Neural cell (in vitro differentiated cells): Measurements from ENCODE around the gene DUSP28. TPM values are rescaled to one million over a fixed set of nuclear protein-coding genes. Genes with fewer than 3 reads are reported as not detected.

Experiments used
- H2AFZ ChIP-seq: fragments of 200-600, 300-800 bp; sonication (generic), shearing (Covaris generic); 2 replicates; pipeline ENCODE4 v1.6.0; 2014; ENCODE audit warnings: low read depth, mild to moderate bottlenecking, antibody characterized with exemption, low read length, moderate library complexity
- H3F3A ChIP-seq: fragments of 200-600 bp; shearing (Covaris generic); 2 replicates; pipeline ENCODE4 v1.6.1; 2016; ENCODE audit warnings: mild to moderate bottlenecking, moderate library complexity, mixed read lengths, antibody characterized with exemption, low read length; ENCODE audit not compliant: insufficient read depth, poor library complexity, severe bottlenecking
- H3K27ac ChIP-seq: fragments of 200-600, 300-800 bp; sonication (generic), shearing (Covaris generic); 2 replicates; pipeline ENCODE4 v1.5.1; 2014; ENCODE audit warnings: mild to moderate bottlenecking, low read length, moderate library complexity
- H3K27me3 ChIP-seq: fragments of 300-800, 200-600 bp; sonication (generic), shearing (Covaris generic); 2 replicates; pipeline ENCODE4 v1.6.0; 2014; ENCODE audit warnings: mild to moderate bottlenecking, low read depth, low read length, moderate library complexity; ENCODE audit not compliant: insufficient read depth
- H3K36me3 ChIP-seq: fragments of 300-800, 200-600 bp; sonication (generic), shearing (Covaris generic); 2 replicates; pipeline ENCODE4 v1.5.1; 2014; ENCODE audit warnings: mild to moderate bottlenecking, antibody characterized with exemption, low read length, moderate library complexity; ENCODE audit not compliant: insufficient read depth
- H3K4me2 ChIP-seq: fragments of 300-800, 200-600 bp; sonication (generic), shearing (Covaris generic); 2 replicates; pipeline ENCODE4 v1.6.0; 2014; ENCODE audit warnings: mild to moderate bottlenecking, low read length
- H3K4me3 ChIP-seq: fragments of 300-800, 200-600 bp; sonication (generic), shearing (Covaris generic); 2 replicates; pipeline ENCODE4 v1.5.1; 2014; ENCODE audit warnings: mild to moderate bottlenecking, low read length, moderate library complexity
- H3K79me2 ChIP-seq: fragments of 200-600 bp; shearing (Covaris generic); replicated peaks from 2 replicates; pipeline ENCODE4 v1.6.0; 2014; ENCODE audit warnings: mild to moderate bottlenecking, low read length, moderate library complexity; ENCODE audit not compliant: insufficient read depth
- H3K9ac ChIP-seq: fragments of 300-800, 200-600 bp; sonication (generic), shearing (Covaris generic); 2 replicates; pipeline ENCODE4 v1.6.1; 2016; ENCODE audit warnings: mild to moderate bottlenecking, low read length, mixed read lengths
- H3K9me2 ChIP-seq: fragments of 200-600 bp; shearing (Covaris generic); 2 replicates; pipeline ENCODE4 v1.6.1; 2016; ENCODE audit warnings: mild to moderate bottlenecking, low read length, mixed read lengths; ENCODE audit not compliant: insufficient read depth
- H3K9me3 ChIP-seq: fragments of 200-600, 300-800 bp; sonication (generic), shearing (Covaris generic); 2 replicates; pipeline ENCODE4 v1.6.1; 2016; ENCODE audit warnings: mild to moderate bottlenecking, mixed run types, low read length, moderate library complexity, mixed read lengths
- H4K20me1 ChIP-seq: fragments of 200-600 bp; shearing (Covaris generic); 2 replicates; pipeline ENCODE4 v1.6.1; 2016; ENCODE audit warnings: mild to moderate bottlenecking, mixed run types; ENCODE audit not compliant: insufficient read depth
- CTCF ChIP-seq: fragments of 450-650 bp; IDR thresholded peaks from 2 replicates; pipeline ENCODE4 v1.5.1; 2014; ENCODE audit warnings: antibody characterized with exemption, mild to moderate bottlenecking, moderate library complexity; ENCODE audit not compliant: poor library complexity, severe bottlenecking
- EP300 ChIP-seq: fragments of 450-650 bp; conservative IDR thresholded peaks from 2 replicates; pipeline ENCODE4 v1.6.1; 2014; ENCODE audit warnings: antibody characterized with exemption, mild to moderate bottlenecking, moderate library complexity; ENCODE audit not compliant: poor library complexity, severe bottlenecking
- EZH2 ChIP-seq: fragments of 200-600, 300-800 bp; shearing (Covaris generic), sonication (generic); IDR thresholded peaks from 2 replicates; pipeline ENCODE4 v1.6.1; 2014; ENCODE audit warnings: antibody characterized with exemption, low read length, borderline replicate concordance, mild to moderate bottlenecking; ENCODE audit not compliant: insufficient read depth, poor library complexity, severe bottlenecking
- MXI1 ChIP-seq: fragments of 450-650 bp; conservative IDR thresholded peaks from 2 replicates; pipeline ENCODE4 v1.6.1; 2014; ENCODE audit warnings: antibody characterized with exemption, mild to moderate bottlenecking; ENCODE audit not compliant: poor library complexity, severe bottlenecking
- POLR2AphosphoS5 ChIP-seq: IDR thresholded peaks from 2 replicates; pipeline ENCODE4 v1.6.1; 2012
- RAD21 ChIP-seq: fragments of 450-650 bp; conservative IDR thresholded peaks from 2 replicates; pipeline ENCODE4 v1.6.1; 2014; ENCODE audit warnings: antibody characterized with exemption, mild to moderate bottlenecking, moderate library complexity
- REST ChIP-seq: IDR thresholded peaks from 2 replicates; pipeline ENCODE4 v1.6.1; 2012; ENCODE audit warnings: borderline replicate concordance
- SMC3 ChIP-seq: fragments of 450-650 bp; conservative IDR thresholded peaks from 2 replicates; pipeline ENCODE4 v1.6.1; 2014; ENCODE audit warnings: antibody characterized with exemption, mild to moderate bottlenecking, moderate library complexity; ENCODE audit not compliant: poor library complexity
- TAF1 ChIP-seq: IDR thresholded peaks from 2 replicates; pipeline ENCODE4 v1.6.1; 2012; ENCODE audit warnings: low read depth
- polyA plus RNA-seq: library from polyadenylated mRNA; depleted of rRNA; stranded (reverse); fragments of >200 nt; gene quantifications from 2 replicates; pipeline ENCODE4 v1.2.3, GENCODE V29; 2014

DUSP28 gene
- polyA plus RNA-seq, 1 donor from 2014 or later = 26.6 TPM

GRCh38 chr2:240517342-240517741 lies 42.8 kb upstream of the DUSP28 start:
- Histone ChIP-seq H3K36me3 (no peaks in the 10 kb centered on the region), H3K27ac (no peak overlapping the region), H3K79me2 (no peaks in the 10 kb centered on the region), H3F3A (no peaks in the 10 kb centered on the region), H3K4me3 (no peak overlapping the region), H3K9me3 (no peaks in the 10 kb centered on the region), H4K20me1 (no peaks in the 10 kb centered on the region), H3K4me2 (no peak overlapping the region), H2AFZ (no peak overlapping the region), H3K27me3 (peaks cover 11% of the 10 kb centered on the region), H3K9ac (no peak overlapping the region), H3K9me2 (no peaks in the 10 kb centered on the region)
- TF ChIP-seq RAD21 (no peak), REST (no peak), SMC3 (no peak), POLR2AphosphoS5 (no peak), CTCF (no peak), EZH2 (no peak), TAF1 (no peak), MXI1 (no peak), EP300 (no peak)

- no peaks in the 10 kb centered on the region for H3K36me3 ChIP-seq
- no peak for TF ChIP-seq MXI1
- no peak for TF ChIP-seq POLR2AphosphoS5
- no peak for TF ChIP-seq TAF1
- TF ChIP-seq RAD21 = no peak
- no peak for TF ChIP-seq CTCF
- TF ChIP-seq EP300 = no peak
- no peak for TF ChIP-seq REST
- no peak for TF ChIP-seq SMC3
- no peak for TF ChIP-seq EZH2
- no peak overlapping the region for H3K9ac ChIP-seq
- no peaks in the 10 kb centered on the region for H3F3A ChIP-seq
- no peaks in the 10 kb centered on the region for H3K79me2 ChIP-seq
- no peak overlapping the region for H3K27ac ChIP-seq
- no peak overlapping the region for H3K4me3 ChIP-seq
- H3K9me3 ChIP-seq = peaks cover 2% of the 10 kb centered on the region
- H2AFZ ChIP-seq = no peak overlapping the region
- peaks cover 11% of the 10 kb centered on the region for H3K27me3 ChIP-seq
- H3K9me2 ChIP-seq = no peaks in the 10 kb centered on the region
- no peak overlapping the region for H3K4me2 ChIP-seq
- H4K20me1 ChIP-seq = no peaks in the 10 kb centered on the region
These were observed 41.2 kb upstream of the DUSP28 start for GRCh38 chr2:240518981-240519380.
